Prostate gland (tissue), 2 donors: ENCODE measurements around the gene GCNT2. TPM values are rescaled to one million over a fixed set of nuclear protein-coding genes. Genes with fewer than 3 reads are reported as not detected.

Experiments
- DNase-seq: peaks from one replicate; pipeline ENCODE4 v3.0.0-alpha.2; 2019; ENCODE audit warnings: low spot score
- H3K27ac ChIP-seq, 2 donors: fragments of 200-600 bp; sonication (generic); 2 replicates each; pipeline ENCODE4 v1.5.1; 2017 to 2019
- H3K27me3 ChIP-seq: fragments of 200-600 bp; sonication (generic); replicated peaks from 2 replicates; pipeline ENCODE4 v1.5.1; 2019; ENCODE audit not compliant: insufficient read depth
- H3K36me3 ChIP-seq, 2 donors: fragments of 200-600 bp; sonication (generic); 1 replicate in 1 of 2; 2 replicates in 1 of 2; pipeline versions ENCODE4 v1.5.1 to v1.8.1; 2017 to 2019
- H3K4me1 ChIP-seq: fragments of 200-600 bp; sonication (generic); replicated peaks from 2 replicates; pipeline ENCODE4 v1.5.1; 2019
- H3K4me3 ChIP-seq, 2 donors: fragments of 200-600 bp; sonication (generic); 2 replicates each; pipeline ENCODE4 v1.5.1; 2017 to 2019
- H3K9me3 ChIP-seq: fragments of 200-600 bp; sonication (generic); 2 replicates; pipeline ENCODE4 v1.5.1; 2017
- POLR2A ChIP-seq: fragments of 450-650 bp; IDR thresholded peaks from one replicate; pipeline ENCODE4 v1.6.1; 2016; ENCODE audit warnings: antibody characterized with exemption, mild to moderate bottlenecking
- POLR2AphosphoS5 ChIP-seq: sonication (generic); formaldehyde crosslinking; IDR thresholded peaks from one replicate; pipeline ENCODE4 v1.6.1; 2017; ENCODE audit warnings: antibody characterized with exemption
- WGBS: methylation state at CpG from one replicate; pipeline ENCODE4 v1.1.5; 2018; 5-methylcytosine and 5-hydroxymethylcytosine counted together
- intact Hi-C: fragments of 100-400 bp; cut with DNase I; formaldehyde crosslinking; loops from one replicate; pipeline ENCODE4 v1.14.2; 2022
- total RNA-seq, 2 donors: library from RNA; depleted of rRNA; stranded (reverse); fragments of >200 nt; gene quantifications; one replicate each; pipeline ENCODE4 v1.1.0, GENCODE V29; 2016
- TF ChIP-seq, protein P1 (sequence below), 4 experiments: fragments of 200-600 bp in 2 of 4; fragments of 450-650 bp in 2 of 4; sonication (generic) in 2 of 4; IDR thresholded peaks; 1 replicate in 3 of 4; 2 replicates in 1 of 4; pipeline ENCODE4 v1.5.1; 2016 to 2019; ENCODE audit warnings: antibody characterized with exemption in 4 of 4, mild to moderate bottlenecking in 2 of 4, moderate library complexity in 2 of 4

GCNT2 gene
- total RNA-seq, 2 donors from 2014 or later, result 22.9 to 58.2 TPM

- Histone ChIP-seq H3K36me3 (no peaks in the 10 kb centered on the region), H3K27me3 (no peaks in the 10 kb centered on the region), H3K4me1 (no peaks in the 10 kb centered on the region), H3K27ac (no peak overlapping the region), H3K9me3 (no peaks in the 10 kb centered on the region), H3K4me3 (no peak overlapping the region)
- intact Hi-C loops, result no loop called here
- no peak for DNase-seq
- TF ChIP-seq, protein P1, sequence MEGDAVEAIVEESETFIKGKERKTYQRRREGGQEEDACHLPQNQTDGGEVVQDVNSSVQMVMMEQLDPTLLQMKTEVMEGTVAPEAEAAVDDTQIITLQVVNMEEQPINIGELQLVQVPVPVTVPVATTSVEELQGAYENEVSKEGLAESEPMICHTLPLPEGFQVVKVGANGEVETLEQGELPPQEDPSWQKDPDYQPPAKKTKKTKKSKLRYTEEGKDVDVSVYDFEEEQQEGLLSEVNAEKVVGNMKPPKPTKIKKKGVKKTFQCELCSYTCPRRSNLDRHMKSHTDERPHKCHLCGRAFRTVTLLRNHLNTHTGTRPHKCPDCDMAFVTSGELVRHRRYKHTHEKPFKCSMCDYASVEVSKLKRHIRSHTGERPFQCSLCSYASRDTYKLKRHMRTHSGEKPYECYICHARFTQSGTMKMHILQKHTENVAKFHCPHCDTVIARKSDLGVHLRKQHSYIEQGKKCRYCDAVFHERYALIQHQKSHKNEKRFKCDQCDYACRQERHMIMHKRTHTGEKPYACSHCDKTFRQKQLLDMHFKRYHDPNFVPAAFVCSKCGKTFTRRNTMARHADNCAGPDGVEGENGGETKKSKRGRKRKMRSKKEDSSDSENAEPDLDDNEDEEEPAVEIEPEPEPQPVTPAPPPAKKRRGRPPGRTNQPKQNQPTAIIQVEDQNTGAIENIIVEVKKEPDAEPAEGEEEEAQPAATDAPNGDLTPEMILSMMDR (IDR thresholded peaks at IDR 0.05), result no peak
- TF ChIP-seq POLR2A (no peak), POLR2AphosphoS5 (no peak)
Observed at GRCh38 chr6:10547809-10548208, 26.7 kb downstream of the GCNT2 start.

DNA sequence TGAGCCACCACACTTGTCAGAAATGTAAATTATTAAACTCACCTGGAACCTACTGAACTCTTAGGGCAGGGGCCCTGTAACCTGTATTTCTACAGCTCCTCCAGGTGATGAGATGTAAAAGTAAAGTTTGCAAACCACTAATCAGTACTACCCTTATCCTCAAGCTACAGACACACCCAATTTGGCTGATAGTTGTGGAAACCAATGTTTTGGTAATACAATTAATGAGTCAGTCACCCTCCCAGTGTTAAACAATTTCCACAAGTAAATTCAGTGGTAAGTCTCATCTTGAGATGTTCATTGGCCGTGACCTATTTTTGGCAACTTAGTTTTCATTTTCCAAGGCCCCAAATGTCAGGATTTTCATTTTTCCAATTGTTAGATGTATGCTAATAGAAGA is 29.6 kb downstream of the GCNT2 start:
- H3K4me1 ChIP-seq, result no peaks in the 10 kb centered on the region
- intact Hi-C loops, result no loop called here
- no peaks in the 10 kb centered on the region for H3K27me3 ChIP-seq
- H3K4me3 ChIP-seq, result no peak overlapping the region
- H3K36me3 ChIP-seq, result no peaks in the 10 kb centered on the region
- TF ChIP-seq POLR2A (no peak), POLR2AphosphoS5 (no peak)
- TF ChIP-seq, protein P1 (IDR thresholded peaks at IDR 0.05), result no peak
- H3K27ac ChIP-seq, result no peak overlapping the region
- DNase-seq, result no peak
- 95% methylated on average over 1 of the region's 1 CpG for WGBS
- no peaks in the 10 kb centered on the region for H3K9me3 ChIP-seq

DNA sequence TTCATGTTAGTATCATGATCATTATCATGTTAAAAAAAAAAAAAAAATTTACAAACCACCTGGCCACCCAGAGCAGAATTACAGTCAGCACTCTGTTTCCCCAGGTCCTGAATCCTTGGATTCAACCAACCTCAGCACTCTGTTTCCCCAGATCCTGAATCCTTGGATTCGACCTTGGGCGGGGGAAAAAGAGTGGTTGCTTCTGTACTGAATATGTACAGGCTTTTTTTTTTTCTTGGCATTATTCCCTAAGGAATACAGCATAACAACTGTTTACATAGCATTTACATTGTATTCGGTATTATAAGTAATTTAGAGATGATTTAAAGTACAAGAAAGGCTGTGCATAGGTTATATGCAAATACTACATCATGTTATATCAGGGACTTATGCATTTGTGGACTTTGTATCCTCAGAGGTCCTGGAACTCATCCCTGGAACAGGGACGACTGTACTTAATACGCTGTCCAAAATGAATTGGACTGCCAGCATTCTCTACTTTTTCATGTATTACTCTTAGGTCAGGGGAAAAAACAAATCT is 31.2 kb downstream of the GCNT2 start:
- Histone ChIP-seq H3K36me3 (no peaks in the 10 kb centered on the region), H3K27ac (no peak overlapping the region), H3K27me3 (no peaks in the 10 kb centered on the region), H3K4me3 (no peak overlapping the region), H3K4me1 (peaks cover under 1% of the 10 kb centered on the region), H3K9me3 (no peaks in the 10 kb centered on the region)
- TF ChIP-seq, protein P1 (IDR thresholded peaks at IDR 0.05), result no peak
- TF ChIP-seq POLR2A, result no peak
- TF ChIP-seq POLR2AphosphoS5, result no peak
- WGBS, result 53% methylated on average over 5 of the region's 5 CpGs
- DNase-seq, result no peak
- intact Hi-C loops, result no loop called here

DNA sequence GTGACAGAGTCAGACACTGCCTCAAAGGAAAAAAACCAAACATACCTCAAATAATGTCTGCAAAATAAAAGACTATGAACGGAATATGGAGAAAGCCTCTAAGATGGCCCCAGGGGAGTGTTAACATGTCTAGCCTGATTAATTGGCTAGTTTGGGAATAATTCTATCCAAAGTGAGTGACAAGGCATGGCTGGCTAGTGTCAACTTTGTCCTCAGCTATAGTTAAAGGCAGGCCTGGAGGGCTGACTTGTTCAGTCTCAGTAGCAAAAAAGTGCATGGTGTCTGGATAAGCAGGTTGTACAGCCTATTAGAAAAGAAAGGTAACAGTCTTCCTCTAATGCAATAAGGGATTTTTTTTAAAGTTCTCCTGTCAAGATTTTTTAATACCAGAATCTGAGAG is 32.7 kb downstream of the GCNT2 start:
- H3K27me3 ChIP-seq, result no peaks in the 10 kb centered on the region
- H3K4me1 ChIP-seq, result peaks cover 7% of the 10 kb centered on the region
- H3K36me3 ChIP-seq, result no peaks in the 10 kb centered on the region
- intact Hi-C loops, result no loop called here
- H3K27ac ChIP-seq, result no peak overlapping the region
- TF ChIP-seq, protein P1 (IDR thresholded peaks at IDR 0.05), result no peak
- no peak for TF ChIP-seq POLR2A
- no peak for TF ChIP-seq POLR2AphosphoS5
- no peak overlapping the region for H3K4me3 ChIP-seq
- 70% methylated on average over 1 of the region's 1 CpG for WGBS
- H3K9me3 ChIP-seq, result no peaks in the 10 kb centered on the region
- DNase-seq, result no peak

GRCh38 chr6:10554826-10555225 is 33.7 kb downstream of the GCNT2 start:
- 67% methylated on average over 7 of the region's 7 CpGs for WGBS
- TF ChIP-seq, protein P1 (IDR thresholded peaks at IDR 0.05), result no peak
- TF ChIP-seq POLR2A, result no peak
- TF ChIP-seq POLR2AphosphoS5, result no peak
- intact Hi-C loops, result loop anchor here (5.0 kb wide), 1 partner anchor 57 kb away; no protein-coding TSS in a partner anchor

More at GRCh38 chr6:10554826-10555225, 33.7 kb downstream of the GCNT2 start:
- peaks cover 7% of the 10 kb centered on the region for H3K4me1 ChIP-seq
- H3K27me3 ChIP-seq, result no peaks in the 10 kb centered on the region
- H3K4me3 ChIP-seq, result no peak overlapping the region
- H3K9me3 ChIP-seq, result no peaks in the 10 kb centered on the region
- H3K27ac ChIP-seq, result peak overlapping the region in 1 of 2 donors; percentile 69
- no peak for DNase-seq
- H3K36me3 ChIP-seq, result no peaks in the 10 kb centered on the region
